HEK293T (cell line): Measurements from ENCODE around the gene MAP6D1.

Experiments used
- CTCF ChIA-PET: fragments of 350-600 bp; formaldehyde crosslinking; extraction: SDS; loops from one replicate; lab custom pipeline; 2021; ENCODE audit warnings: antibody characterized with exemption, inconsistent platforms; lab: Yijun Ruan, JAX
- POLR2A ChIA-PET: fragments of 350-600 bp; formaldehyde crosslinking; extraction: SDS; loops from one replicate; lab custom pipeline; 2020; ENCODE audit warnings: antibody characterized with exemption, inconsistent platforms; lab: Yijun Ruan, JAX
- DNase-seq: peaks from one replicate; pipeline ENCODE4 v3.0.0; 2012; ENCODE audit warnings: mixed read lengths; ENCODE audit errors: extremely low spot score
- ARNT ChIP-seq: fragments of 450-650 bp; IDR thresholded peaks from 2 replicates; pipeline ENCODE4 v1.6.1; 2017; ENCODE audit warnings: mild to moderate bottlenecking
- BHLHE40 ChIP-seq: fragments of 450-650 bp; IDR thresholded peaks from 2 replicates; pipeline ENCODE4 v1.6.1; 2016; ENCODE audit warnings: mild to moderate bottlenecking, moderate library complexity, borderline replicate concordance
- CTBP1 ChIP-seq: fragments of 450-650 bp; IDR thresholded peaks from 2 replicates; pipeline ENCODE4 v1.6.1; 2016; ENCODE audit warnings: borderline replicate concordance
- ELF4 ChIP-seq: fragments of 450-650 bp; IDR thresholded peaks from 2 replicates; pipeline ENCODE4 v1.6.1; 2017; ENCODE audit warnings: antibody characterized with exemption
- FOXA1 ChIP-seq: fragments of 450-650 bp; IDR thresholded peaks from 2 replicates; pipeline ENCODE4 v1.6.1; 2016; ENCODE audit warnings: mild to moderate bottlenecking
- FOXK2 ChIP-seq: fragments of 450-650 bp; IDR thresholded peaks from 2 replicates; pipeline ENCODE4 v1.6.1; 2016; ENCODE audit warnings: mild to moderate bottlenecking
- FOXM1 ChIP-seq: fragments of 450-650 bp; IDR thresholded peaks from 2 replicates; pipeline ENCODE4 v1.6.1; 2017; ENCODE audit warnings: mild to moderate bottlenecking, borderline replicate concordance
- HDGF ChIP-seq: fragments of 450-650 bp; IDR thresholded peaks from 2 replicates; pipeline ENCODE4 v1.6.1; 2017; ENCODE audit warnings: antibody characterized with exemption, borderline replicate concordance
- L3MBTL2 ChIP-seq: fragments of 450-650 bp; conservative IDR thresholded peaks from 2 replicates; pipeline ENCODE4 v1.6.1; 2016; ENCODE audit warnings: mild to moderate bottlenecking
- LEF1 ChIP-seq: fragments of 450-650 bp; IDR thresholded peaks from 2 replicates; pipeline ENCODE4 v1.6.1; 2017; ENCODE audit warnings: mild to moderate bottlenecking, borderline replicate concordance
- NFRKB ChIP-seq: fragments of 450-650 bp; IDR thresholded peaks from 2 replicates; pipeline ENCODE4 v1.6.1; 2016; ENCODE audit warnings: mild to moderate bottlenecking, moderate library complexity
- SP1 ChIP-seq: fragments of 450-650 bp; IDR thresholded peaks from 2 replicates; pipeline ENCODE4 v1.6.1; 2017
- SUZ12 ChIP-seq: fragments of 450-650 bp; IDR thresholded peaks from 2 replicates; pipeline ENCODE4 v1.6.1; 2016; ENCODE audit warnings: mild to moderate bottlenecking
- TARDBP ChIP-seq: fragments of 450-650 bp; IDR thresholded peaks from 2 replicates; pipeline ENCODE4 v1.6.1; 2016
- ZNF384 ChIP-seq: fragments of 450-650 bp; IDR thresholded peaks from 2 replicates; pipeline ENCODE4 v1.6.1; 2016
- TF ChIP-seq, protein P1 (sequence below): fragments of 450-650 bp; IDR thresholded peaks from 2 replicates; pipeline ENCODE4 v1.6.1; 2016

The MAP6D1 gene

DNA sequence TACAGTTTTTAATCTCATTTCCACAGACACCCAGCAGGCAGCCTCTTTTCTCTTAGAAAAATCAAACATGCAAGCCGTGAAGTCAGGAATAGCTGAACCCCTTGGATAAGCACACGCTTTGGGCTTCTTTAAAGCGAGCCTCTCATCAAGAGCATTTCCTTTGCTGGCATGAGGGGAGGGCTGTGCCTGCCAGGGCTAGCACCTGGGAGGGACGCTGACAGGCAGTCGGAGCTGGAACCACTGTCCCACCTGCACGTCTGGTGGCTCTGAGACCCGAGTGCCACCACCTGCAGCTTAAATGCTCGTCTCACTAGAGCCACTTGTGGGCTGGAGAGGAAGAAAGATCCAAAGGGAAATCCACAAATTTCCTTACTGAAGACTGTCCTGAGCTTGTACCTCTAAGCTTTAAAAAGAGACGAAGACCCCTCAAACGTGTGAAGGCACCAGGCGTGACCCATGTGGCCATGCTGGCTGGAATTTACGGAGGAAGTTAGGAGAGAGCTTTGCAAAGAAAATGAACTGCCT lies 9.4 kb downstream of the MAP6D1 start:
- TF ChIP-seq CTBP1: no peak
- no peak for TF ChIP-seq SUZ12
- no peak for TF ChIP-seq ZNF384
- no peak for TF ChIP-seq L3MBTL2
- no peak for TF ChIP-seq ARNT
- TF ChIP-seq TARDBP: no peak
- no peak for TF ChIP-seq FOXM1
- no peak for TF ChIP-seq LEF1
- TF ChIP-seq FOXK2: no peak
- no peak for TF ChIP-seq BHLHE40
- TF ChIP-seq FOXA1: no peak
- TF ChIP-seq ELF4: no peak
- TF ChIP-seq SP1: no peak
- no peak for TF ChIP-seq NFRKB
- no peak for TF ChIP-seq HDGF
- TF ChIP-seq, protein P1, sequence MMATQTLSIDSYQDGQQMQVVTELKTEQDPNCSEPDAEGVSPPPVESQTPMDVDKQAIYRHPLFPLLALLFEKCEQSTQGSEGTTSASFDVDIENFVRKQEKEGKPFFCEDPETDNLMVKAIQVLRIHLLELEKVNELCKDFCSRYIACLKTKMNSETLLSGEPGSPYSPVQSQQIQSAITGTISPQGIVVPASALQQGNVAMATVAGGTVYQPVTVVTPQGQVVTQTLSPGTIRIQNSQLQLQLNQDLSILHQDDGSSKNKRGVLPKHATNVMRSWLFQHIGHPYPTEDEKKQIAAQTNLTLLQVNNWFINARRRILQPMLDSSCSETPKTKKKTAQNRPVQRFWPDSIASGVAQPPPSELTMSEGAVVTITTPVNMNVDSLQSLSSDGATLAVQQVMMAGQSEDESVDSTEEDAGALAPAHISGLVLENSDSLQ: no peak
- no peak for DNase-seq
- POLR2A ChIA-PET: no interaction called here
- CTCF ChIA-PET: no interaction called here

DNA sequence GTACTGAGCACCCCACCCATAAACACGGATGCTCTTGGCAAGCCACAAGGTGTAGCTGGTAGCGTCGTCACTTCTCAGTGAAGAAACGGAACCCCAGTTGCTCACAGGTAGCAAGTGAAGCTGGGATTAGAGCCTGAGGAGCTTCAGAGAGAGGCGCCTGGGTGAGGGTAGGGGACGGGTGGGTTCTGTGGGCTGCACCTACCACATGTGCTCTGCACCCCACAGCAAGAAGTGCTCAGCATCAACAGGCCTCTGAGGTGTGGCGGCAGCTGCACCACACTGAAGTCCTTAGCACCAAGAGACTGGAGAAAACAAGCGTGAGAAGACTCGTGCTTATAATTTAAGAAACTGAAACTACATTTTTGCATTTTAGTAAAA lies 9.8 kb downstream of the MAP6D1 start:
- no peak for TF ChIP-seq CTBP1
- no peak for TF ChIP-seq BHLHE40
- no peak for TF ChIP-seq FOXA1
- TF ChIP-seq FOXM1: no peak
- no peak for TF ChIP-seq TARDBP
- TF ChIP-seq LEF1: no peak
- TF ChIP-seq NFRKB: no peak
- TF ChIP-seq, protein P1: no peak
- TF ChIP-seq SP1: no peak
- TF ChIP-seq FOXK2: no peak
- TF ChIP-seq ZNF384: no peak
- TF ChIP-seq HDGF: no peak
- TF ChIP-seq SUZ12: no peak
- no peak for TF ChIP-seq ELF4
- TF ChIP-seq ARNT: no peak
- no peak for TF ChIP-seq L3MBTL2
- ChIA-PET POLR2A (no interaction called here), CTCF (no interaction called here)
- no peak for DNase-seq

DNA sequence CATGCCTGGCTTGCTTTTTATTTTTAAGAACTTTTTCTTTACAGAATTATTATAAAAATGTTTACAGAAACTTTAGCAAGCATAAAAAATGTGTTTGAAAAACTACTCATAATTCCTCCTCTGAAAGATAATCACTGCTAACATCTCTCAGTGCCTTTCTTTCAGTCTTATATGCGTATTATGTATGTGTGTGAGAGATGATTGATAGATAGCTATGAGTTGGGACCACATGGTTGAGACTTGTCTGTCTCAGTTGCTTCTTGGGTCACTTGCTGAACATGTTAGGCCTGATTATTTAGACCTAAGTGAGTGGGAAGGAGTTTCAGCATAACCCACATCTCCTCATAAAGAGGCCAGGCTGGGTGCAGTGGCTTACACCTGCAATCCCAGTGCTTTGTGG lies 11.1 kb downstream of the MAP6D1 start:
- CTCF ChIA-PET: no interaction called here
- TF ChIP-seq FOXA1: no peak
- TF ChIP-seq ELF4: no peak
- no peak for TF ChIP-seq BHLHE40
- no peak for TF ChIP-seq ARNT
- no peak for TF ChIP-seq FOXK2
- TF ChIP-seq NFRKB: no peak
- no peak for TF ChIP-seq L3MBTL2
- POLR2A ChIA-PET: no interaction called here

DNA sequence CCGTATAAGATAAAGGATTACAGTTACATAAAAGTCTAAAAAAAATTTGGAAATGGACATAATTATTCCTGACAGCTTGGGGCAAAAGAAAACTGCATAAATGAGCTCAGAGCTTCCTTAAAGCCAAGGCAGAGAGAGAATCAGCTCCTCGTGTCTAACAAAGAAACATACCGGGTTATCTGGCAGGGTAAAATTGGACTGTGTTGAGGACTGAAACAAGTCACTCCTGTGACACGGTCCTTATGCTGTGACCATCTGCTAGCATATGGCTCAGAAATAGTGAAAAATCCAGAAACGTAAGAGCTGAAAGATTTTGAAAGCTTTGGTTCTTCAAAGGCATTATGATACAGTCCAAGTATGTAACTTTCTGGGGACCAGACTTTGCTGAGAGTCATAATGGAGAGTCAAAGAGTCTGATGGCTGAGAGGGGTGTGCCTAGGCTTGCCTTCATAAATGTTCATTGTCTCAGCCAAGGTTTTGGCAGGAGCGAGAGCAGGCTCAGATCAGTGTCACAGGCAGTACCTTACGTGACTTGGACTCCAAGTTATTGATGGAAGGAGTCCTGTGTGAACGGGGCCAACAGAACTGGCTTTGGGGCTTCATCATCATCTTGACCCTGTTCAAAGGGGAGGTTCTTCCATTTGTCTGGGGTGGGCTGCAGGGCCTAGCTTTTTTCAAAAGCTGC lies 12.5 kb downstream of the MAP6D1 start:
- POLR2A ChIA-PET: no interaction called here
- no peak for DNase-seq
- CTCF ChIA-PET: no interaction called here
- TF ChIP-seq BHLHE40 (no peak), L3MBTL2 (no peak), TARDBP (no peak), ARNT (no peak), LEF1 (no peak), NFRKB (no peak), SP1 (no peak), FOXK2 (no peak), FOXM1 (no peak), CTBP1 (no peak), ZNF384 (no peak)
- TF ChIP-seq, protein P1: no peak

More for the DNA sequence above, 11.1 kb downstream of the MAP6D1 start:
- no peak for DNase-seq

DNA sequence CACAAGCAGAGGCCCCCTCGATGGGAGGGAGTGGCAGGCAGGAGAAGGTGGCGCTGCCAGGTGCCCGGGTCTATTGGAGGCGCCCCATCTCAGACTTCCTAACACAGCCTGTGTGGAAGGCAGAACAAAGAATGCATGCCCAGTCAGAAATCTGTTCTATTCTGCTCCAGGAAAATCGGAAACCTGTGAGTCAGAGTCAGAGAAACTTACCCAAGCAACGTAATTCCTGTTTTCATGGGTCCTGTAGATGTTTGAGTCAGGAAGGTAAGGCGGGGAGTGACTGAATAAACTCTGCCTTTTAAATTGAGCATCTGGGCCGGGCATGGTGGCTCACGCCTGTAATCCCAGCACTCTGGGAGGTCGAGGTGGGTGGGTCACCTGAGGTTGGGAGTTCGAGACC lies 13.7 kb downstream of the MAP6D1 start:
- no peak for TF ChIP-seq ZNF384
- TF ChIP-seq CTBP1: no peak
- no peak for TF ChIP-seq ARNT
- TF ChIP-seq, protein P1: no peak
- no peak for TF ChIP-seq ELF4
- TF ChIP-seq HDGF: no peak
- no peak for TF ChIP-seq FOXM1
- TF ChIP-seq NFRKB: no peak
- TF ChIP-seq LEF1: no peak
- no peak for TF ChIP-seq FOXA1
- TF ChIP-seq BHLHE40: no peak
- no peak for TF ChIP-seq SUZ12
- no peak for TF ChIP-seq SP1
- no peak for TF ChIP-seq FOXK2
- no peak for TF ChIP-seq L3MBTL2
- no peak for TF ChIP-seq TARDBP
- POLR2A ChIA-PET: no interaction called here
- CTCF ChIA-PET: no interaction called here
- DNase-seq: no peak
